BLaER1 treated with 17β-estradiol and CSF1 and Interleukin-3, amounts not matched to agents 10 nM and 100 nM (cell line): Measurements from ENCODE around the gene EPB41L3.

ENCODE experiments used
- H3K27ac ChIP-seq, 11 experiments: shearing (Covaris generic); formaldehyde crosslinking; 2 replicates each; pipeline ENCODE4 v1.8.1; 2022
- H3K27me3 ChIP-seq, 11 experiments: shearing (Covaris generic); formaldehyde crosslinking; 2 replicates each; pipeline ENCODE4 v1.8.1; 2022
- H3K36me3 ChIP-seq, 11 experiments: shearing (Covaris generic); formaldehyde crosslinking; 2 replicates each; pipeline ENCODE4 v1.8.1; 2022
- H3K4me1 ChIP-seq, 10 experiments: shearing (Covaris generic); formaldehyde crosslinking; 2 replicates each; pipeline ENCODE4 v1.8.1; 2022
- H3K4me2 ChIP-seq, 11 experiments: shearing (Covaris generic); formaldehyde crosslinking; 2 replicates each; pipeline ENCODE4 v1.8.1; 2022
- H3K4me3 ChIP-seq, 10 experiments: shearing (Covaris generic); formaldehyde crosslinking; 2 replicates each; pipeline ENCODE4 v1.8.1; 2022
- H3K9ac ChIP-seq, 11 experiments: shearing (Covaris generic); formaldehyde crosslinking; 2 replicates each; pipeline ENCODE4 v1.8.1; 2022
- H3K9me3 ChIP-seq, 11 experiments: shearing (Covaris generic); formaldehyde crosslinking; replicated peaks in 1 of 11; 2 replicates each; pipeline ENCODE4 v1.8.1; 2022
- H4K20me1 ChIP-seq, 11 experiments: shearing (Covaris generic); formaldehyde crosslinking; 2 replicates each; pipeline ENCODE4 v1.8.1; 2022
- Cebpa-rat ChIP-seq, 11 experiments: shearing (Covaris generic); IDR thresholded peaks; 2 replicates each; pipeline ENCODE4 v1.8.1; 2022

EPB41L3 gene

DNA sequence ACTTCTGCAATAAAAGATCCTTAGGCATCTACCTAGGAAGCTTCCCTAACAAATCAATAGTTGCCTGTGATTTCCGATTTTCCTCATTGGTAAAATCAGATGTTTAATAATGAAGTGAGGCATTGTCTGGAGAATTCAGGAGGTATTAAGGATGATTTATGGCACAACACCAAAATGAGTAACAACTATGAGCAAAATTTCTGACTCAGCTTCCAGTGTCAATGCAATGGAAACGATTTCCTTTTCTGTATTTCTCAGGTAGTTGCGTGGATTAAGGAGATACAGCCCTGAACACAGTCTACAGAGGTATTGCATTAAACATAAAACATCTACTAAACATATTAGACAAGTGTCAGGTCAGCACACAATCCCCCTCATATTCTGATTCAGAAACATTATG is 99.5 kb downstream of the EPB41L3 start:
- Histone ChIP-seq H3K4me2 (peak overlapping the region in 7 of 11 experiments; percentile 49 to 82 (median 73); a peak in 15 of 22 replicates), H3K4me3 (no peak overlapping the region), H3K9me3 (no peaks in the 10 kb centered on the region; a peak in 1 of 22 replicates), H3K4me1 (peaks cover 20 to 93% (median 40%) of the 10 kb centered on the region in 10 experiments; a peak in 19 of 20 replicates), H4K20me1 (no peaks in the 10 kb centered on the region), H3K36me3 (peaks cover 0 to 4% (median 0%) of the 10 kb centered on the region in 11 experiments; a peak in 2 of 22 replicates), H3K27ac (peak overlapping the region in 4 of 11 experiments; percentile 33 to 65 (median 43); a peak in 6 of 22 replicates), H3K27me3 (no peaks in the 10 kb centered on the region), H3K9ac (peak overlapping the region in 2 of 11 experiments; percentile 36 to 40; a peak in 2 of 22 replicates)
- no peak for TF ChIP-seq Cebpa-rat (IDR thresholded peaks at IDR 0.05)

DNA sequence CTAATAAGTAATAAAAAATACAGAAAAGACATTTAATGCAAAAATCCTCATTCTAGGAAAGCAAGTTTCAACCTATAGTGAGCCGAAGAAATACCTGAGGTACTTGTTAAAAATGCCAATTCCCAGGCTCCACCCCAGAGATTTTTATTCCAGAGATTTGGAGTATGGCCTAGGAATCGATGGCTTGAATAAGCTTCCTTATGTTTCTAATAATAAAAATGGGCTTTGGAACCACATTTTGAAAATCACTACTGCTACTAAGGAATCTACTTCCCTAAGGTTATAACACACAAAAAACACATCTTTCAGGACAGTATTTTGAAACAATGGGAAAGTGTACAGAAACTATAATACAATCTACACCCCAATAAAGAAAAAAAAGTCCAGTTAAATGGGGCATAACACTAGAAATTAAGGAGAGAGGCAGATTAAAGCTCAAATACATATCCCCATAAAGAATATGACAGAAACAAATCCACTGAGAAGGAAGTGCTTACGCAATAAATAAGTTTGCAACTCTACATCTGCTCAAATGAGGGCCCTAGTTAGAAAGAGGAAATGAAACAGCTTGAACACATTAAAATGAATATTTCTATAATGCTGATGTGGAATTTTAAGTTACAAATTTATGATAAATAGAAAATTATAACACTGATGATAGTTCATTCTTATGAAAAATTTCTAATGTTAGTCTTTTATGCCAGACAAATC is 103.7 kb downstream of the EPB41L3 start:
- H3K9me3 ChIP-seq = no peaks in the 10 kb centered on the region; a peak in 3 of 22 replicates
- peaks cover 16 to 98% (median 53%) of the 10 kb centered on the region in 10 experiments; a peak in 19 of 20 replicates for H3K4me1 ChIP-seq
- no peaks in the 10 kb centered on the region for H4K20me1 ChIP-seq
- peak in 5 of 11 experiments; percentile 14 to 99 (median 78); a peak in 9 of 22 replicates for TF ChIP-seq Cebpa-rat (IDR thresholded peaks at IDR 0.05)
- peak overlapping the region; percentile 40 to 90 (median 78); a peak in 21 of 22 replicates for H3K4me2 ChIP-seq
- H3K4me3 ChIP-seq = peak overlapping the region in 2 of 10 experiments; percentile 2 to 33; a peak in 2 of 20 replicates
- H3K36me3 ChIP-seq = peaks cover 0 to 7% (median 0%) of the 10 kb centered on the region in 11 experiments; a peak in 2 of 22 replicates
- peak overlapping the region in 9 of 11 experiments; percentile 51 to 80 (median 71); a peak in 17 of 22 replicates for H3K9ac ChIP-seq
- peak overlapping the region; percentile 59 to 94 (median 89) for H3K27ac ChIP-seq
- H3K27me3 ChIP-seq = no peaks in the 10 kb centered on the region

DNA sequence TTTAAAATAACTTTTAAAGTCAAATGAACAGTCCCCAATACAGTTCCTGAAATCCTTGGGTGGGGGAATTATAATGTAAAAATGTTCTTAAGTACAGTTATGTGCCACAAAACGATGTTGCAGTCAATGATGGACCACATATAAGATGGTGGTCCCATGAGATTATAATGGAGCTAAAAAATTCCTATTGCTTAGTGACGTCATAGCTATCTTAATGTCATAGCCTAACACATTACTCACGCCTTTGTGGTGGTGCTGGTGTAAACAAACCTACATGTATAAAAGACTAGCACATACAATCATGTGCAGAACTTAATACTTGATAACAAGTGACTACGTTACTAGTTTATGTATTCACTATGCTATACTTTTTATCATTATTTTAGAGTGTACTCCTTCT is 109.4 kb downstream of the EPB41L3 start:
- H3K27ac ChIP-seq = peak overlapping the region in 2 of 11 experiments; percentile 20 to 37; a peak in 2 of 22 replicates
- H3K36me3 ChIP-seq = peaks cover 0 to 43% (median 0%) of the 10 kb centered on the region in 11 experiments; a peak in 3 of 22 replicates
- H4K20me1 ChIP-seq = no peaks in the 10 kb centered on the region
- H3K4me3 ChIP-seq = no peak overlapping the region
- H3K9me3 ChIP-seq = no peaks in the 10 kb centered on the region; a peak in 3 of 22 replicates
- H3K27me3 ChIP-seq = no peaks in the 10 kb centered on the region
- TF ChIP-seq Cebpa-rat (IDR thresholded peaks at IDR 0.05) = no peak
- peak overlapping the region in 3 of 11 experiments; percentile 45 to 54 (median 50); a peak in 5 of 22 replicates for H3K4me2 ChIP-seq
- H3K4me1 ChIP-seq = peaks cover 1 to 83% (median 22%) of the 10 kb centered on the region in 10 experiments; a peak in 18 of 20 replicates
- H3K9ac ChIP-seq = no peak overlapping the region

- Histone ChIP-seq H3K4me1 (peaks cover 0 to 60% (median 6%) of the 10 kb centered on the region in 10 experiments; a peak in 10 of 20 replicates), H4K20me1 (no peaks in the 10 kb centered on the region), H3K4me2 (peak overlapping the region in 5 of 11 experiments; percentile 6 to 65 (median 37); a peak in 7 of 22 replicates), H3K9me3 (no peaks in the 10 kb centered on the region; a peak in 2 of 22 replicates), H3K9ac (no peak overlapping the region), H3K27me3 (no peaks in the 10 kb centered on the region), H3K36me3 (peaks cover 0 to 62% (median 0%) of the 10 kb centered on the region in 11 experiments; a peak in 3 of 22 replicates), H3K27ac (peak overlapping the region in 2 of 11 experiments; percentile 18 to 19; a peak in 1 of 22 replicates), H3K4me3 (no peak overlapping the region)
- TF ChIP-seq Cebpa-rat (IDR thresholded peaks at IDR 0.05) = no peak
Observed at GRCh38 chr18:5431836-5432575, 111.8 kb downstream of the EPB41L3 start.

GRCh38 chr18:5430131-5430530 is 113.7 kb downstream of the EPB41L3 start:
- no peak overlapping the region for H3K4me3 ChIP-seq
- no peak for TF ChIP-seq Cebpa-rat (IDR thresholded peaks at IDR 0.05)
- H3K9ac ChIP-seq = no peak overlapping the region

DNA sequence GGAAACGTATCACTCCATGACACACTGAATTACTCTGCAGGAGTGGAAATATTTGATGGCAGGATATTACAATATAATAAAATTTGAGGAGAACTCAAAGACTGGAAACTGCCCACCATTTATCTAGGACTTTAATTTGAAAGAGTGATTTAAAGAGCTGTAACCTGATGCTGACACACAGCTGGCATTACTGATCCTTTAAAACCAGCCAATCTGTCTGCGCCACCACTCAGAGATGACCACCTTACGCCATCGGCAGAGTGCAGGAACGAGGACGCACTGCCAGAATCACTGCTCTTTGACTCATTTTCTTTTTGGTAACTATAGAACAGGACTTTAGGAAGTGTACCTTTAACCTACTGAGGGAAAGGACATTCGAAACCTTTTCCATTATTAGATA is 114.1 kb downstream of the EPB41L3 start:
- Histone ChIP-seq H3K4me1 (peaks cover 0 to 60% (median 6%) of the 10 kb centered on the region in 10 experiments; a peak in 9 of 20 replicates), H3K9ac (no peak overlapping the region), H3K36me3 (peaks cover 0 to 61% (median 0%) of the 10 kb centered on the region in 11 experiments; a peak in 3 of 22 replicates), H4K20me1 (no peaks in the 10 kb centered on the region), H3K27me3 (no peaks in the 10 kb centered on the region), H3K27ac (no peak overlapping the region), H3K4me3 (no peak overlapping the region), H3K9me3 (no peaks in the 10 kb centered on the region; a peak in 1 of 22 replicates), H3K4me2 (no peak overlapping the region)
- no peak for TF ChIP-seq Cebpa-rat (IDR thresholded peaks at IDR 0.05)

More at GRCh38 chr18:5430131-5430530, 113.7 kb downstream of the EPB41L3 start:
- Histone ChIP-seq H3K4me2 (no peak overlapping the region), H3K27ac (no peak overlapping the region), H3K4me1 (peaks cover 0 to 60% (median 6%) of the 10 kb centered on the region in 10 experiments; a peak in 9 of 20 replicates), H3K27me3 (no peaks in the 10 kb centered on the region), H4K20me1 (no peaks in the 10 kb centered on the region), H3K9me3 (no peaks in the 10 kb centered on the region; a peak in 1 of 22 replicates), H3K36me3 (peaks cover 0 to 62% (median 0%) of the 10 kb centered on the region in 11 experiments; a peak in 3 of 22 replicates)

DNA sequence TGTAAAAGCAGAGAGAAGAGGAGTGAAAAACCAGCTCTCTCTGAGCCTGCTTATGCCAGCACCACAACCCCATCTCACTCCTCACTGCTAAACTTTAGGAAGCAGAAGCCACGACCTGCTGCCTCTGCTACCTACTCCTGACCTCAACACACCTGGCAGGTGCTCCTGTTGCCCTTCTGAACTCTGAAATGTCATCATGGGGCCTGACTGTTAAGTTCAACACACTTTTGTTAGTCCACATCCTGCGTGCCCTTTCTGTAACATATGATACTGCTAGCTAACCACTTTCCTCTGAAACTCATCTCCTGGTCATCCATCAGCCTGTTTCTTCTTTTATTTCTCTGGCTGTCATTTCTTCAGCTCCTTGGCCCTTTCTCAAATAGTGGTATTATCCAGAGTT is 118.1 kb downstream of the EPB41L3 start:
- Histone ChIP-seq H3K4me2 (peak overlapping the region in 5 of 11 experiments; percentile 7 to 59 (median 53); a peak in 7 of 22 replicates), H3K27ac (peak overlapping the region in 2 of 11 experiments; percentile 6 to 51; a peak in 3 of 22 replicates), H3K36me3 (peaks cover 0 to 53% (median 0%) of the 10 kb centered on the region in 11 experiments; a peak in 3 of 22 replicates), H3K4me3 (no peak overlapping the region), H3K9me3 (no peaks in the 10 kb centered on the region), H3K4me1 (peaks cover 0 to 62% (median 3%) of the 10 kb centered on the region in 10 experiments; a peak in 8 of 20 replicates), H4K20me1 (no peaks in the 10 kb centered on the region), H3K27me3 (no peaks in the 10 kb centered on the region), H3K9ac (peak overlapping the region in 2 of 11 experiments; percentile 8 to 19; a peak in 2 of 22 replicates)
- no peak for TF ChIP-seq Cebpa-rat (IDR thresholded peaks at IDR 0.05)

DNA sequence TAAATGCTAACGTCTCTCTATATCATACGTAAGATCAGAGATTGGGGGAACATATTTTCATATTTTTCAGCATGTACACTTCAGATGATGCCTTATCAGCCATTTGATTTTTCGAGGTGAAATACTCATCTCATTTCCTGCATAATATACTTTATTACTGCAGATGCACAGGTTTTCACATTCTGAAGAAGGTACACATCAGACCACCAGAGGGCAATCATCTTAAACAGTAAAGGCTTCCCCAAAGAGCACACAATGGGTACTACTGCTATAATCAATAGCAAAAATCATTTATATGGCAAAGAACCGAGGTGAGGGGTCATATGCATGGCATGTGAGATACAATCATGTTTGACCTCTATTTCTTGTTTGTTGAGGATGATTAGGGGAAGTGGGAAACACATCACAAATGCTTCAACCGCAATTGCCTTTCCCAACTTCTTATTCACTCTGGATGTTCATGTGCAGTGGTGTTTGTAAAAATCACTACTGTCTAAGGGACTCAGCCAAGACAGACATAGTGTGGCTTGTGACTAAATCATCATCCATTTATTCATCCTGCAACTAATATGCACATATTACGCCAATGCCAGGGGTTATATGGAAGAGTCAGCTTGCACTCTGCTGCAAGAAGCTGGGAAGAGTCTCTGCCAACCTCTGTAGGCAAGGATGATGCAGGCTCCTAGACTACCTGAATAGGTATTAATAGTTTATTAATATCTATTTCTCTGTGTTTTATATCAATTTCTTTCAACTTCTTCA is 118.7 kb downstream of the EPB41L3 start:
- H3K36me3 ChIP-seq = peaks cover 0 to 48% (median 0%) of the 10 kb centered on the region in 11 experiments; a peak in 3 of 22 replicates
- H3K9ac ChIP-seq = 0 out of 22 replicates have a peak overlapping the region, but pooled peaks of 1 of the 11 experiments have one; percentile 8
- H3K4me1 ChIP-seq = peaks cover 0 to 68% (median 3%) of the 10 kb centered on the region in 10 experiments; a peak in 8 of 20 replicates
- no peaks in the 10 kb centered on the region for H3K9me3 ChIP-seq
- H3K27ac ChIP-seq = peak overlapping the region in 2 of 11 experiments; percentile 6 to 51; a peak in 3 of 22 replicates
- peak overlapping the region in 5 of 11 experiments; percentile 7 to 59 (median 53); a peak in 8 of 22 replicates for H3K4me2 ChIP-seq
- H3K4me3 ChIP-seq = no peak overlapping the region
- H3K27me3 ChIP-seq = no peaks in the 10 kb centered on the region
- H4K20me1 ChIP-seq = no peaks in the 10 kb centered on the region
- TF ChIP-seq Cebpa-rat (IDR thresholded peaks at IDR 0.05) = no peak
